Measurements from ENCODE around the gene P4HB.

- TF ChIP-seq CTCF (IDR thresholded peaks at IDR 0.05 in 4 of 5, conservative IDR thresholded peaks at IDR 0.05 in 1 of 5) (no peak), POLR2A (IDR thresholded peaks at IDR 0.05) (no peak)
These were observed 37.9 kb upstream of the P4HB start for GRCh38 chr17:81898029-81898866.

All from gastrocnemius medialis (tissue), 4 donors.